GM21737 (cell line): ENCODE data around the gene ZNF217.
"Not testable (repeated sequence)": the region's sequence is repeated elsewhere in the genome, so short reads cannot be mapped to it uniquely, and the experiment has no call there.

Experiments
- ATAC-seq: cut with Tn5 transposase; IDR thresholded peaks from one replicate; pipeline ENCODE4 v1.9.1; 2021; ENCODE audit warnings: mild to moderate bottlenecking, moderate library complexity; ENCODE audit not compliant: unreplicated experiment

ZNF217 gene

DNA sequence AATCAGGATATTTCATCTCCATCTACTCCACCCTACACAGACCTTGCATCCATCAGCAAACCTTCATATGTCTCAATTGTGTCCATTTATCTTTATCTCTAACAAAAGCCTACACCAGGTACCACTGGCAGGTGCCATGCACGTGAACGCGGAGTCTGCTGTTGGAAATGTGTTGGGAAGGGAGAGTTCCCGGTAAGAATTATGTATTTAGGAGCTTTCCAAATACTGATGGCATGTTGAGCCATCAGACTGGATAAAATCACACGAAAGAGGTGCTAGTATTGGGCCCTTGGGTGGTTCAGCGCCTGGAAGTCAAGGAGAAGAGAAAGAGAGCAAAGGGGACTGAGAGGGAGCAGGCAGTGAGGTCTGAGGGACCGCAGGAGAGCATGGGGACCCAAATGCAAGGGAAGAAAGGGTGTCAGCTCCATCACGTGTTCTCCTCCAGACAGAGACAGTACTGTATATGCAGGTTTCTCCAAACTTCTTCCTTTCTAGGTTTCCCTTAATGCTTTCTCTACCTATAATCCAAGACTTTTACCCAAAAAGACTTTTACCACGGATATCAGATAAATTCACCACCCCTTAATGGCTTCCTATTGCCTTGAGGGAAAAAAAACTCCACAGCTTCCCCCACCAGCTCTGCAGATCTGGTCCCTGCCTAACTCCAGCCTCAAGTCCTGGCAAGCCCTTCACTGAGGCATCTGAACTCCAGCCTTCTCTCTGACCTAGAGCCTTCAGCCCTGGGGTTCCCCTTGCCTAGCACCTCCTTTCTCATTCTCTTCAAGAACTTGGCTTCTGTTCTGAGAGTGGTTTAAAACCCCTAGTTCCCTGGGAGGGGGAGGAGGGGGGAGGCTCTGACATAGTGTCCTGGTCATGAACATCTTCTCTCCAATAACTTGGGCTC is 4.8 kb upstream of the ZNF217 start:
- no peak for ATAC-seq

DNA sequence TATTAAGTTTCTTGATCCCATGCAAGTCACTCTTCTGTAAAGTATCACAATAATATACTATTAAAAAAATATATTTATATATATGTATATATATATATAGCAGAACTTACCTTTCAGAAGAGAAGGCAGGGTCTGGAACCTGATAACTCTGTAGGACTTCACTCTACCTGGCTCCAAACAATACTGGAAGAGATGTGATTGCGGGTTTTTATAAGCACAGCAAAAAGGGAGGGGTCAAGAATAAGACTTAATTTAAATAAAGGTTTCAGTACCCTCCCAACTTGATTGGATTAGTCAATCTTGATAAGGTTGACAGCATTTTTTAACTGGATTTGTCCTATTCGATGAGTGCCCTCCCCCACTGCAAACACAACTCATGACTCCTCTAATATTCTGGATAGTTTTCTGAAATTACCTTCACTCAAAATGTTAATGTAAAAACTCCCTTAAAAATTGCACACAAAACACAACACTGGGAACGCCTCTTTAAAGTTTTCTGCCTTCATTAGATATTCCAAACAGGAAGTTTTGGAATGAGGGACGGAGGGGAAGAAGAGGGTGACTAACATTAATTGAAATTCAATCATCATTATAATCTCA is 4.0 kb upstream of the ZNF217 start:
- no peak for ATAC-seq

- no peak for ATAC-seq
Measured at GRCh38 chr20:53597030-53597482, 3.4 kb upstream of the ZNF217 start.

DNA sequence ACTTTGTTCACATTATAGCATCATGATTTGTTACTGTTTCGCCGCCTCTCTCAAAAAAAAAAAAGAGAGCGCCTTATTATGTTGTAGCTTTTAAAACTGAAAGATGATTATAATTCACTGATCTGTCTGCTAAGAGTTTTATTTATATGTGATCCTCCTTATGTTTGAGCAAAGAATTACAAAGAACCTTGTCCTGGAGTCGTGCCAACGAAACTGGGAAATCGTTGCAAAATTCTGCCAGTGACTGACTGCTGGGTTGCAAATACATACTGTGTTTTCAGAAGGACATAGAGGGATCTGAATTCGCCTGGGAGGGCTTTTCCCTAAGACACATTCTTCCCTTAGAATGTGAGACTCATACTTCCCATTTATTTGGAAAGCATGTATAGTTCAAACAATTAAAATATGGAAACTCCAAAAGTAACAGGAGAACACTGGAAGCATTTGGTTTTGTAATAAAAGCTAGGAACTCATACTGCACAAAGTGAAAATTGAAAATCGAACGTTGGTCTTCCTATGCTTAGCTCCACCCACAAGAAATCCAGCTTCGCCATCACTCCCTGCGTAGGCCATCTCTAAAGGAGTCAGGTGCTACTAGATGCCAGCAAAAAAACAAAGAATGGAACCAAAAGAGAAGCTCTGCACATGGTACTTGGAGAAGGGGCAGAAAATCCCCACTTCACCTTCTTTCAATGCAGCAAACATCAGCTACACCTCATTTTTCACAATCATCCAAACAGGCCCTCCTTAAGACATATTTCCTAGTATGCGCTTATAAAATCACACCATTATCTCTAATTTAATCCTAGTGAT is 2.8 kb upstream of the ZNF217 start:
- not testable (repeated sequence) for ATAC-seq

DNA sequence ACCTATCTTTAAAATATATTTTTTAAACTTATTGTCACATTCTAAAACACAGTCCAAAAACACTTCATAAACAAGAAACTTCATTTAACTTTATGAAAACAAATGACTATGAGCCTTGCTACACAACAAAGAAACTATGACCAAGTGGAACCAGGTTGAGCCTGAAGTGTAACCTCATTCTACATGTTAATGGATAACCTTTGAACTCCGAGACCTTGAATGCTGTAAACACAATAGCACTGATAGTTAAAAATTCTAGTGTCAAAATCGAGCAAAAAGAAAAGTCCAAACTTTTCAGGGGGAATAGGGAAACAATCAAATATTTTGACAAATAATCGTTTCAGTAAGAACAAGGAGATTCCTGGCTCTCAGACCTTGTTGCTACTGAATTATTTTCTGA is 2.1 kb upstream of the ZNF217 start:
- not testable (repeated sequence) for ATAC-seq

DNA sequence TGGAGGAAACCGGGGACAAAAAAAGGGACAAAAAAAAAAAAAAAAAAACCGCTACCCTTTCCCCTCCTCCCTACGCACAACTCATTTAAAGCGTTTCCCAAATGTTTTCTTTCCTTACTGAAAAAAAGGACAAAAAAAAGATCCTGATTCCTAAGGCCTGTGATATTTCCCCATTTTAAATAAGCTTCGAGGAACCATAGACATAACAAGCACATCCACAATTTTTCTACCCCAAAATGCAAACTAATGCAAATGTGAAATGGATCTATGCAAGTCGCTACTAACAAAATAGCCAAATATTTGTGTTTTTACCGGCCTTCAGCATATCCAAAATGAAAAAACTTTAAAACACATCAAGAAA is 1.4 kb upstream of the ZNF217 start:
- no peak for ATAC-seq

DNA sequence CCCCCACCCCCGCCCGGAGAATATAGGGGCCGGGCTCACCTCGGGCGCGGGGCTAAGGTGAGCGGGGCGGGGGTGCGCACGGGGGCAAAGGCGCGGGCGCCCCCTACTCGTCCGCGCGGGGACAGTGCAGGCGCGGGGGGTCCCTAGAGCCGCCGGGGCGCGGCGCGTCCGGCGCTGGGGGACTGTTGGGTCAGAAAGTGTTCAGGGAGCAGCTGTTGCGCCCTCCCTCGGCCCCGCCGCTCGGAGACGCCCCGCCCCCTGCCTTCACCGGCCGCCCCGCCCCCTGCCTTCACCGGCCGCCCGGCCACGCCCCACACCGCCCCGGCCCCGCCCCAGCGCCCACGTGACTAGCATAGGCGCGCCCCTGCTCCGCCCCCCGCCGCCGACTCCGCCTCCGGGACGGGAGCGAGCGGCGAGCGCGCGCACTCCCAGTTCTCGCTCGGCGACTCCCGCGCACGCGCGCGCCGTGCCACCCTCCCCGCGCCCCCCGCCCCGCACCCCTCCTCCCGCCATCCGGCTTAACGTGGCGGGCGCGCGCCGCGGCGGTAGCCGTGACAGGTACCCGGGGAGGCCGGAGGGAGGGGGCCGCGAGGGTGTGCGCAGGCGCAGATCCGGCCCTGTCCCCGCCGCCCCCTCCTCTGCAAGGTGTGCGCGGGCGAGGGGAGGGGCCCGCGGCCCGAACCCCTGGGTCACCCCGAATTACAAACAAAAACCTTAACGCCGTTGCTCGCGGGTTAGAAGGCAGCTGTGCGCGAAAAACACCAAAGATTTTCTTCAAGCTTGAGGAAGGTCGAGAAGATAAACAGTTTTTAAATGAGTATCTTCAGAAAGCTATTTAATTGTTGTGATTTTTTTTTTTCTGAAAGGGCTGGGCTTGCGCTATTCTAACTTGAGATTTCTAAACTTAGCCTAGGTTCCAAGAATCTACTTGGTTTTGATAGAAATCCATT is 704 bp upstream of the ZNF217 start:
- peak; percentile 59 for ATAC-seq

GRCh38 chr20:53592992-53593465 is 610 bp downstream of the ZNF217 start:
- ATAC-seq, result no peak

DNA sequence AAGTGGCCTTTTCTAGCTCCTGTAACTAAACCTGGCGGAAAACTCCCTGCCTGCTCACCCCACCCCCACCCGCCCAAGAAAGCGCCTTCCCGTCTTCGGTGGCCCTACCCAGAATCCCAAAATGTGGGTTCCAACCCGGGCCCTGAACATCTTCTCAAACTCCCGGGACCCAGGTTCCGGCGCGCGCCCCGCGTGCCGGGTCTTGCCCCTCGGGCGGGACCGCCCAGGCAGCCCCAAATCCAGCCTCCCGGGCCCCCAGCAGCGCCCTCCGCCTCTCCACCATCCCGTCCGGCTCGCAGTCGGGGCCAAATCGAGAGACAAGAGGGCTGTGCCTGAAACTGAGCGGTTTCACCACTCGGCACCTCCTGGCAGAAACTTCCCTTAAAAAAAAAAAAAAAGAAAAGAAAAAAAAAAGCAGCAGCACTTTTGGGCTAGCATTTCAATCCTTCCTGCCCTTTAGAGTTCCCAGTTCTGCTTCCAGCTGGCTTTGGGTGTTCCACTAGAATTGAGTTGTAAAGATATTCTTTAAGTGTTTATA is 1.1 kb downstream of the ZNF217 start:
- ATAC-seq, result peak; percentile 21

GRCh38 chr20:53591941-53592441 is 1.6 kb downstream of the ZNF217 start:
- not testable (repeated sequence) for ATAC-seq

GRCh38 chr20:53591206-53591741 is 2.4 kb downstream of the ZNF217 start:
- not testable (repeated sequence) for ATAC-seq

DNA sequence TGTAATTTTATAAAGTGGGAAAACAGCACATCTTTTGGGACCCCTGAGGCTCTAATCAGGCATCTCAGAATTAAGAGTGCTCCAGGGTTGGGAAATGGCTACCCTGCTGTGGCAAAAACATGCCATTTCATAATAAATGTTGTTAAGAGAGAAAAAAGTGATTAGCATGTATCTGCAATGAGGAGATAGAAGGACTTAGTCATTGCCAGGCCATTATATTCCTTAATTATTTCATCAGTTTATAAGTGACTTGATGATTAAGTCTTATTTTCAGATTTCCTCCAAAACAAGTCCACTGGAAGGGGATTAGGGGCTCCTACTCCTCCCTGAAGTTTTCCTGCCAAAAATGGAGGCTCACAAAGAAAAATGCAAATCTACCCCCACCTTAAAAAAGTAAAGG is 3.0 kb downstream of the ZNF217 start:
- ATAC-seq, result not testable (repeated sequence)

- not testable (repeated sequence) for ATAC-seq
Measured at GRCh38 chr20:53590122-53590521, 3.5 kb downstream of the ZNF217 start.

- ATAC-seq, result not testable (repeated sequence)
Measured at GRCh38 chr20:53589321-53590065, 4.1 kb downstream of the ZNF217 start.

GRCh38 chr20:53587157-53587703 is 6.4 kb downstream of the ZNF217 start:
- ATAC-seq, result not testable (repeated sequence)

DNA sequence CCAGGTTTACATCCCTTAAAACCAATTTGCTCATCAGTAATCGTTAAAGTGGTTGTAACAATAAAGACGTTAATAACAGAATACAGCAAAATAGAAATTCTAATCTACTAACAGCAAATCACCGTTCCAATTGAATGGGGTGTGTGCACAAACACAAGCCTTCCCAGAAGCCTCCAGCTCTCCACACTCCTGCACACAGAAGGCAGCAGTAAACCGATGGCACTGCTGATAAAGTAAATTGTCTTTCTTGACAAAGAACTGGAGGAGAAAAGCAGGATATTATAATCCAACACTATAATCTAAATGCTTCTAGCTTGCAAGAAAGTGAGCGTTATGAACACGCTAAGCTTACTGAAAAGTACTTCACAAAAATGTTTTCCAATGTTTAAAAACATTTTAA is 7.0 kb downstream of the ZNF217 start:
- no peak for ATAC-seq

DNA sequence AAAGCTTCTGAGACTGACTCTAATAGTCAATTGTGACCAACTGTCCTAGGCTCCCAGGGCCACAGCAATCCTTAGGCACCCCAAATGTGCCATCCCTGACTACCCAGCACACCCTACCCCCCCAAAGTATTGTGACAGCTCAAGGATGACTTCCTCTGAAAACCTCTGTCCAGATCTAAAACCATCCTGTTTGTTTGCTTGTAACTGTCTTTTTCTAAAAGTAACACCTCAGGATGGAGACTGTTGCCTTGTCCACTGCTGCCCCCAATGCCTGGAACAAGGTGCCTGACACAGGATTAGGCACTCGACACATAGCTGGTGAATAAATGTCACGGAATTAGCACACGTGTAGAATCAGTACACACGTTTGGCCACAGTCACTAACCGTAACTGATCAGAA is 7.7 kb downstream of the ZNF217 start:
- not testable (repeated sequence) for ATAC-seq

- not testable (repeated sequence) for ATAC-seq
Measured at GRCh38 chr20:53585004-53585569, 8.6 kb downstream of the ZNF217 start.
